ENCODE measurements around the gene PAPPA. TPM values are rescaled to one million over a fixed set of nuclear protein-coding genes. Genes with fewer than 3 reads are reported as not detected.

PAPPA gene
- total and polyA plus RNA-seq, 2 donors, result 0.28 to 0.34 TPM

GRCh38 chr9:116147821-116148220 is 5.8 kb upstream of the PAPPA start:
- Histone ChIP-seq H3K27ac (ENCODE audit: low read depth in 1 of 2, low read length in 1 of 2) (no peak overlapping the region), H3K4me3 (ENCODE audit: low read length in 2 of 2) (no peak overlapping the region), H3K36me3 (ENCODE audit: control insufficient read depth in 2 of 2, insufficient read depth in 2 of 2, low read length in 1 of 2) (no peaks in the 10 kb centered on the region), H3K9me3 (ENCODE audit: control insufficient read depth in 2 of 2, insufficient read depth in 1 of 2, low read length in 1 of 2) (no peaks in the 10 kb centered on the region), H3K27me3 (ENCODE audit: control insufficient read depth in 2 of 2, insufficient read depth in 1 of 2, low read length in 1 of 2) (peaks cover 0 to 7% of the 10 kb centered on the region in 2 donors), H3K4me1 (ENCODE audit: control insufficient read depth in 2 of 2, insufficient read depth in 2 of 2, low read length in 2 of 2) (no peaks in the 10 kb centered on the region)
- 86% methylated on average over 4 of the region's 4 CpGs for WGBS
- DNase-seq (ENCODE audit: low read depth in 6 of 9, low spot score in 9 of 9), result no peak

GRCh38 chr9:116149844-116150243 is 3.7 kb upstream of the PAPPA start:
- H3K36me3 ChIP-seq (ENCODE audit: control insufficient read depth in 2 of 2, insufficient read depth in 2 of 2, low read length in 1 of 2), result no peaks in the 10 kb centered on the region
- H3K9me3 ChIP-seq (ENCODE audit: control insufficient read depth in 2 of 2, insufficient read depth in 1 of 2, low read length in 1 of 2), result no peaks in the 10 kb centered on the region
- H3K27ac ChIP-seq (ENCODE audit: low read depth in 1 of 2, low read length in 1 of 2), result no peak overlapping the region
- DNase-seq (ENCODE audit: low read depth in 6 of 9, low spot score in 9 of 9), result no peak
- no peaks in the 10 kb centered on the region for H3K4me1 ChIP-seq (ENCODE audit: control insufficient read depth in 2 of 2, insufficient read depth in 2 of 2, low read length in 2 of 2)
- peaks cover 15 to 25% of the 10 kb centered on the region in 2 donors for H3K27me3 ChIP-seq (ENCODE audit: control insufficient read depth in 2 of 2, insufficient read depth in 1 of 2, low read length in 1 of 2)
- 32% methylated on average over 4 of the region's 4 CpGs for WGBS
- no peak overlapping the region for H3K4me3 ChIP-seq (ENCODE audit: low read length in 2 of 2)

GRCh38 chr9:116151199-116151598 is 2.4 kb upstream of the PAPPA start:
- Histone ChIP-seq H3K36me3 (ENCODE audit: control insufficient read depth in 2 of 2, insufficient read depth in 2 of 2, low read length in 1 of 2) (no peaks in the 10 kb centered on the region), H3K9me3 (ENCODE audit: control insufficient read depth in 2 of 2, insufficient read depth in 1 of 2, low read length in 1 of 2) (no peaks in the 10 kb centered on the region), H3K27me3 (ENCODE audit: control insufficient read depth in 2 of 2, insufficient read depth in 1 of 2, low read length in 1 of 2) (peaks cover 22 to 37% of the 10 kb centered on the region in 2 donors), H3K27ac (ENCODE audit: low read depth in 1 of 2, low read length in 1 of 2) (no peak overlapping the region), H3K4me3 (ENCODE audit: low read length in 2 of 2) (no peak overlapping the region), H3K4me1 (ENCODE audit: control insufficient read depth in 2 of 2, insufficient read depth in 2 of 2, low read length in 2 of 2) (no peaks in the 10 kb centered on the region)
- DNase-seq (ENCODE audit: low read depth in 6 of 9, low spot score in 9 of 9), result no peak
- WGBS, result 63% methylated on average over 4 of the region's 4 CpGs

GRCh38 chr9:116151966-116152381 is 1.6 kb upstream of the PAPPA start:
- no peak for DNase-seq (ENCODE audit: low read depth in 6 of 9, low spot score in 9 of 9)
- no peaks in the 10 kb centered on the region for H3K9me3 ChIP-seq (ENCODE audit: control insufficient read depth in 2 of 2, insufficient read depth in 1 of 2, low read length in 1 of 2)
- no peaks in the 10 kb centered on the region for H3K4me1 ChIP-seq (ENCODE audit: control insufficient read depth in 2 of 2, insufficient read depth in 2 of 2, low read length in 2 of 2)
- no peaks in the 10 kb centered on the region for H3K36me3 ChIP-seq (ENCODE audit: control insufficient read depth in 2 of 2, insufficient read depth in 2 of 2, low read length in 1 of 2)
- no peak overlapping the region for H3K4me3 ChIP-seq (ENCODE audit: low read length in 2 of 2)
- no peak overlapping the region for H3K27ac ChIP-seq (ENCODE audit: low read depth in 1 of 2, low read length in 1 of 2)
- H3K27me3 ChIP-seq (ENCODE audit: control insufficient read depth in 2 of 2, insufficient read depth in 1 of 2, low read length in 1 of 2), result peaks cover 30 to 44% of the 10 kb centered on the region in 2 donors
- WGBS, result 54% methylated on average over 6 of the region's 6 CpGs

- H3K27me3 ChIP-seq (ENCODE audit: control insufficient read depth in 2 of 2, insufficient read depth in 1 of 2, low read length in 1 of 2), result peaks cover 30 to 49% of the 10 kb centered on the region in 2 donors
- H3K9me3 ChIP-seq (ENCODE audit: control insufficient read depth in 2 of 2, insufficient read depth in 1 of 2, low read length in 1 of 2), result no peaks in the 10 kb centered on the region
- no peak for DNase-seq (ENCODE audit: low read depth in 6 of 9, low spot score in 9 of 9)
- H3K4me3 ChIP-seq (ENCODE audit: low read length in 2 of 2), result no peak overlapping the region
- H3K4me1 ChIP-seq (ENCODE audit: control insufficient read depth in 2 of 2, insufficient read depth in 2 of 2, low read length in 2 of 2), result no peaks in the 10 kb centered on the region
- H3K36me3 ChIP-seq (ENCODE audit: control insufficient read depth in 2 of 2, insufficient read depth in 2 of 2, low read length in 1 of 2), result no peaks in the 10 kb centered on the region
- 54% methylated on average over 2 of the region's 2 CpGs for WGBS
- no peak overlapping the region for H3K27ac ChIP-seq (ENCODE audit: low read depth in 1 of 2, low read length in 1 of 2)
Measured at GRCh38 chr9:116152390-116152789, 1.2 kb upstream of the PAPPA start.

GRCh38 chr9:116152941-116153764 is 438 bp upstream of the PAPPA start:
- Histone ChIP-seq H3K36me3 (ENCODE audit: control insufficient read depth in 2 of 2, insufficient read depth in 2 of 2, low read length in 1 of 2) (no peaks in the 10 kb centered on the region), H3K27ac (ENCODE audit: low read depth in 1 of 2, low read length in 1 of 2) (no peak overlapping the region), H3K9me3 (ENCODE audit: control insufficient read depth in 2 of 2, insufficient read depth in 1 of 2, low read length in 1 of 2) (no peaks in the 10 kb centered on the region), H3K27me3 (ENCODE audit: control insufficient read depth in 2 of 2, insufficient read depth in 1 of 2, low read length in 1 of 2) (peaks cover 30 to 54% of the 10 kb centered on the region in 2 donors), H3K4me1 (ENCODE audit: control insufficient read depth in 2 of 2, insufficient read depth in 2 of 2, low read length in 2 of 2) (no peaks in the 10 kb centered on the region), H3K4me3 (ENCODE audit: low read length in 2 of 2) (no peak overlapping the region)
- 22% methylated on average over 9 of the region's 9 CpGs for WGBS
- no peak for DNase-seq (ENCODE audit: low read depth in 6 of 9, low spot score in 9 of 9)

GRCh38 chr9:116154334-116154975 is 864 bp downstream of the PAPPA start:
- H3K27me3 ChIP-seq (ENCODE audit: control insufficient read depth in 2 of 2, insufficient read depth in 1 of 2, low read length in 1 of 2), result peaks cover 30 to 58% of the 10 kb centered on the region in 2 donors
- 2% methylated on average over 74 of the region's 74 CpGs for WGBS
- no peak for DNase-seq (ENCODE audit: low read depth in 6 of 9, low spot score in 9 of 9)

GRCh38 chr9:116154976-116155697 is 1.5 kb downstream of the PAPPA start:
- DNase-seq (ENCODE audit: low read depth in 6 of 9, low spot score in 9 of 9), result peak in 1 of 9 donors; percentile 6
- Histone ChIP-seq H3K4me1 (ENCODE audit: control insufficient read depth in 2 of 2, insufficient read depth in 2 of 2, low read length in 2 of 2) (no peaks in the 10 kb centered on the region), H3K27me3 (ENCODE audit: control insufficient read depth in 2 of 2, insufficient read depth in 1 of 2, low read length in 1 of 2) (peaks cover 30 to 58% of the 10 kb centered on the region in 2 donors), H3K36me3 (ENCODE audit: control insufficient read depth in 2 of 2, insufficient read depth in 2 of 2, low read length in 1 of 2) (no peaks in the 10 kb centered on the region), H3K27ac (ENCODE audit: low read depth in 1 of 2, low read length in 1 of 2) (no peak overlapping the region), H3K9me3 (ENCODE audit: control insufficient read depth in 2 of 2, insufficient read depth in 1 of 2, low read length in 1 of 2) (no peaks in the 10 kb centered on the region), H3K4me3 (ENCODE audit: low read length in 2 of 2) (peak overlapping the region in 1 of 2 donors; percentile 5)
- 5% methylated on average over 27 of the region's 27 CpGs for WGBS

More at GRCh38 chr9:116154334-116154975, 864 bp downstream of the PAPPA start:
- no peaks in the 10 kb centered on the region for H3K9me3 ChIP-seq (ENCODE audit: control insufficient read depth in 2 of 2, insufficient read depth in 1 of 2, low read length in 1 of 2)
- peak overlapping the region in 1 of 2 donors; percentile 27 for H3K4me3 ChIP-seq (ENCODE audit: low read length in 2 of 2)
- no peaks in the 10 kb centered on the region for H3K36me3 ChIP-seq (ENCODE audit: control insufficient read depth in 2 of 2, insufficient read depth in 2 of 2, low read length in 1 of 2)
- no peaks in the 10 kb centered on the region for H3K4me1 ChIP-seq (ENCODE audit: control insufficient read depth in 2 of 2, insufficient read depth in 2 of 2, low read length in 2 of 2)
- H3K27ac ChIP-seq (ENCODE audit: low read depth in 1 of 2, low read length in 1 of 2), result no peak overlapping the region

GRCh38 chr9:116155698-116156039 is 2.1 kb downstream of the PAPPA start:
- H3K9me3 ChIP-seq (ENCODE audit: control insufficient read depth in 2 of 2, insufficient read depth in 1 of 2, low read length in 1 of 2), result no peaks in the 10 kb centered on the region
- no peaks in the 10 kb centered on the region for H3K36me3 ChIP-seq (ENCODE audit: control insufficient read depth in 2 of 2, insufficient read depth in 2 of 2, low read length in 1 of 2)
- WGBS, result 6% methylated on average over 10 of the region's 10 CpGs
- DNase-seq (ENCODE audit: low read depth in 6 of 9, low spot score in 9 of 9), result no peak
- H3K27ac ChIP-seq (ENCODE audit: low read depth in 1 of 2, low read length in 1 of 2), result no peak overlapping the region
- no peaks in the 10 kb centered on the region for H3K4me1 ChIP-seq (ENCODE audit: control insufficient read depth in 2 of 2, insufficient read depth in 2 of 2, low read length in 2 of 2)
- H3K4me3 ChIP-seq (ENCODE audit: low read length in 2 of 2), result no peak overlapping the region
- peaks cover 30 to 58% of the 10 kb centered on the region in 2 donors for H3K27me3 ChIP-seq (ENCODE audit: control insufficient read depth in 2 of 2, insufficient read depth in 1 of 2, low read length in 1 of 2)

Data from thymus (tissue), 11 donors.